Measurements from ENCODE around the gene XCR1.

Gene XCR1

GRCh38 chr3:46022909-46023785 is 4.1 kb downstream of the XCR1 start:
- TF ChIP-seq, protein P1, sequence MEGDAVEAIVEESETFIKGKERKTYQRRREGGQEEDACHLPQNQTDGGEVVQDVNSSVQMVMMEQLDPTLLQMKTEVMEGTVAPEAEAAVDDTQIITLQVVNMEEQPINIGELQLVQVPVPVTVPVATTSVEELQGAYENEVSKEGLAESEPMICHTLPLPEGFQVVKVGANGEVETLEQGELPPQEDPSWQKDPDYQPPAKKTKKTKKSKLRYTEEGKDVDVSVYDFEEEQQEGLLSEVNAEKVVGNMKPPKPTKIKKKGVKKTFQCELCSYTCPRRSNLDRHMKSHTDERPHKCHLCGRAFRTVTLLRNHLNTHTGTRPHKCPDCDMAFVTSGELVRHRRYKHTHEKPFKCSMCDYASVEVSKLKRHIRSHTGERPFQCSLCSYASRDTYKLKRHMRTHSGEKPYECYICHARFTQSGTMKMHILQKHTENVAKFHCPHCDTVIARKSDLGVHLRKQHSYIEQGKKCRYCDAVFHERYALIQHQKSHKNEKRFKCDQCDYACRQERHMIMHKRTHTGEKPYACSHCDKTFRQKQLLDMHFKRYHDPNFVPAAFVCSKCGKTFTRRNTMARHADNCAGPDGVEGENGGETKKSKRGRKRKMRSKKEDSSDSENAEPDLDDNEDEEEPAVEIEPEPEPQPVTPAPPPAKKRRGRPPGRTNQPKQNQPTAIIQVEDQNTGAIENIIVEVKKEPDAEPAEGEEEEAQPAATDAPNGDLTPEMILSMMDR (conservative IDR thresholded peaks at IDR 0.05; ENCODE audit: low read depth, low read length): no peak
- Histone ChIP-seq H3K9ac (no peak overlapping the region), H3K4me3 (IDR thresholded peaks at IDR 0.05; ENCODE audit: insufficient read depth, low read depth, low read length) (no peak overlapping the region), H2AFZ (ENCODE audit: low read depth) (no peak overlapping the region), H3K27me3 (ENCODE audit: insufficient read depth, low read depth) (no peaks in the 10 kb centered on the region), H3K27ac (no peak overlapping the region), H3K79me2 (ENCODE audit: insufficient read depth, low read depth) (no peaks in the 10 kb centered on the region), H3K4me1 (ENCODE audit: low read depth, poor library complexity, severe bottlenecking) (no peaks in the 10 kb centered on the region), H3K4me2 (no peak overlapping the region), H4K20me1 (ENCODE audit: insufficient read depth) (no peaks in the 10 kb centered on the region), H3K36me3 (ENCODE audit: insufficient read depth) (no peaks in the 10 kb centered on the region)

- Histone ChIP-seq H3K79me2 (ENCODE audit: insufficient read depth, low read depth) (no peaks in the 10 kb centered on the region), H3K36me3 (ENCODE audit: insufficient read depth) (no peaks in the 10 kb centered on the region), H3K4me3 (IDR thresholded peaks at IDR 0.05; ENCODE audit: insufficient read depth, low read depth, low read length) (no peak overlapping the region), H3K4me1 (ENCODE audit: low read depth, poor library complexity, severe bottlenecking) (no peaks in the 10 kb centered on the region), H3K27me3 (ENCODE audit: insufficient read depth, low read depth) (no peaks in the 10 kb centered on the region), H2AFZ (ENCODE audit: low read depth) (no peak overlapping the region), H3K27ac (no peak overlapping the region), H3K4me2 (no peak overlapping the region), H4K20me1 (ENCODE audit: insufficient read depth) (no peaks in the 10 kb centered on the region), H3K9ac (no peak overlapping the region)
- TF ChIP-seq, protein P1 (conservative IDR thresholded peaks at IDR 0.05; ENCODE audit: low read depth, low read length): no peak
Observed at GRCh38 chr3:46021516-46021915, 5.8 kb downstream of the XCR1 start.

GRCh38 chr3:46020766-46021510 is 6.3 kb downstream of the XCR1 start:
- no peaks in the 10 kb centered on the region for H3K79me2 ChIP-seq (ENCODE audit: insufficient read depth, low read depth)
- no peak overlapping the region for H3K27ac ChIP-seq
- H4K20me1 ChIP-seq (ENCODE audit: insufficient read depth): no peaks in the 10 kb centered on the region
- no peaks in the 10 kb centered on the region for H3K27me3 ChIP-seq (ENCODE audit: insufficient read depth, low read depth)
- TF ChIP-seq, protein P1 (conservative IDR thresholded peaks at IDR 0.05; ENCODE audit: low read depth, low read length): no peak
- H2AFZ ChIP-seq (ENCODE audit: low read depth): no peak overlapping the region
- H3K9ac ChIP-seq: no peak overlapping the region
- no peak overlapping the region for H3K4me2 ChIP-seq
- H3K4me1 ChIP-seq (ENCODE audit: low read depth, poor library complexity, severe bottlenecking): no peaks in the 10 kb centered on the region
- H3K4me3 ChIP-seq (IDR thresholded peaks at IDR 0.05; ENCODE audit: insufficient read depth, low read depth, low read length): no peak overlapping the region
- H3K36me3 ChIP-seq (ENCODE audit: insufficient read depth): no peaks in the 10 kb centered on the region

DNA sequence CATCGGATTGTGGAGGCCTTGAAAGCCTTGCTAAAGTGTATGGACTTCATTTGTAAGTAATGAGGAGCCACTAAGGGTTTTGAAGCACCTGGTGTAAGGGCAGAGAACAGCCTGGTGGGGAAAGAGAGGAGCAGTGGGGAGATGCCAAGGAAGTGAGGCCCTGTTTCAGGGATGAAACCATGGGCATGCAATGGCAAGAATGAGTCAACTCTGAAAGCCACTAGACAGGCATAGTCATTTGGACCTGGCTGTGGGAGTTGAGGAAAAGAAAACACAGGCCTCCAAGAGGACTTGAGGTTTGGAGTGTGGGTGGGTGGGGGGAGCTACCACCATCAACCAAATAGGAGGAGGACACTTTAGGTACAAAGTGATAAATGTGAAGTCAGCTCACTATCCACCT is 7.6 kb downstream of the XCR1 start:
- Histone ChIP-seq H3K4me2 (no peak overlapping the region), H4K20me1 (ENCODE audit: insufficient read depth) (no peaks in the 10 kb centered on the region), H3K27ac (no peak overlapping the region), H3K4me1 (ENCODE audit: low read depth, poor library complexity, severe bottlenecking) (no peaks in the 10 kb centered on the region), H2AFZ (ENCODE audit: low read depth) (no peak overlapping the region), H3K9ac (no peak overlapping the region), H3K4me3 (IDR thresholded peaks at IDR 0.05; ENCODE audit: insufficient read depth, low read depth, low read length) (no peak overlapping the region), H3K79me2 (ENCODE audit: insufficient read depth, low read depth) (no peaks in the 10 kb centered on the region), H3K36me3 (ENCODE audit: insufficient read depth) (no peaks in the 10 kb centered on the region), H3K27me3 (ENCODE audit: insufficient read depth, low read depth) (no peaks in the 10 kb centered on the region)
- TF ChIP-seq, protein P1 (conservative IDR thresholded peaks at IDR 0.05; ENCODE audit: low read depth, low read length): no peak
